Measurements from ENCODE around the gene MAPKAP1. TPM values are rescaled to one million over a fixed set of nuclear protein-coding genes. Genes with fewer than 3 reads are reported as not detected.
"Not testable (repeated sequence)": the region's sequence is repeated elsewhere in the genome, so short reads cannot be mapped to it uniquely, and the experiment has no call there.

Gene MAPKAP1
- total RNA-seq, 1 donor from 2014 or later: 62.9 TPM

DNA sequence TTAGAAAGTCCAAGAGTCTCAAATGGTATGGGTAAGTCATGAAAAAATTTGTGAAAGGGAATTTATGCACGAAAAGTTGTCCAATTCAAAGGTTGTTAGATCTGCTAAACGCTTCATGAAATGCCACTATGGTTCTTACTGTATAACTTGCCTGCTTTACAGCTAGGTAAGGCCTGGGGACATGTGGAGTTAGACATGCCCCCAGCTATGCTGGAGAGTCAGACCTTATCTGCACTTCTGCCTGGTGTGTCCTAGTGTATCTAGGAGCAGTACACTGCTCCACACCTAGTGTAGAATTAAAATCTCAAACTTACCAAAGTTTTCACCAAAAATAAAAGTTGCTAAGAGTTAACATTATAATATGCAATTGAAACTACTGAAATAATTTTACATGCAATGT lies 136.8 kb downstream of the MAPKAP1 start:
- no peak overlapping the region for H3K4me3 Mint-ChIP-seq
- no peaks in the 10 kb centered on the region for H3K27me3 Mint-ChIP-seq (ENCODE audit: low read depth)
- H3K4me1 Mint-ChIP-seq: no peaks in the 10 kb centered on the region
- peaks cover 42% of the 10 kb centered on the region for H3K36me3 Mint-ChIP-seq
- TF ChIP-seq, protein P1, sequence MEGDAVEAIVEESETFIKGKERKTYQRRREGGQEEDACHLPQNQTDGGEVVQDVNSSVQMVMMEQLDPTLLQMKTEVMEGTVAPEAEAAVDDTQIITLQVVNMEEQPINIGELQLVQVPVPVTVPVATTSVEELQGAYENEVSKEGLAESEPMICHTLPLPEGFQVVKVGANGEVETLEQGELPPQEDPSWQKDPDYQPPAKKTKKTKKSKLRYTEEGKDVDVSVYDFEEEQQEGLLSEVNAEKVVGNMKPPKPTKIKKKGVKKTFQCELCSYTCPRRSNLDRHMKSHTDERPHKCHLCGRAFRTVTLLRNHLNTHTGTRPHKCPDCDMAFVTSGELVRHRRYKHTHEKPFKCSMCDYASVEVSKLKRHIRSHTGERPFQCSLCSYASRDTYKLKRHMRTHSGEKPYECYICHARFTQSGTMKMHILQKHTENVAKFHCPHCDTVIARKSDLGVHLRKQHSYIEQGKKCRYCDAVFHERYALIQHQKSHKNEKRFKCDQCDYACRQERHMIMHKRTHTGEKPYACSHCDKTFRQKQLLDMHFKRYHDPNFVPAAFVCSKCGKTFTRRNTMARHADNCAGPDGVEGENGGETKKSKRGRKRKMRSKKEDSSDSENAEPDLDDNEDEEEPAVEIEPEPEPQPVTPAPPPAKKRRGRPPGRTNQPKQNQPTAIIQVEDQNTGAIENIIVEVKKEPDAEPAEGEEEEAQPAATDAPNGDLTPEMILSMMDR (IDR thresholded peaks at IDR 0.05; ENCODE audit: unreplicated experiment): no peak
- H3K9me3 Mint-ChIP-seq: peaks cover 37% of the 10 kb centered on the region
- DNase-seq (ENCODE audit: low spot score in 2 of 2, unreplicated experiment in 2 of 2): no peak
- H3K27ac Mint-ChIP-seq: no peak overlapping the region

DNA sequence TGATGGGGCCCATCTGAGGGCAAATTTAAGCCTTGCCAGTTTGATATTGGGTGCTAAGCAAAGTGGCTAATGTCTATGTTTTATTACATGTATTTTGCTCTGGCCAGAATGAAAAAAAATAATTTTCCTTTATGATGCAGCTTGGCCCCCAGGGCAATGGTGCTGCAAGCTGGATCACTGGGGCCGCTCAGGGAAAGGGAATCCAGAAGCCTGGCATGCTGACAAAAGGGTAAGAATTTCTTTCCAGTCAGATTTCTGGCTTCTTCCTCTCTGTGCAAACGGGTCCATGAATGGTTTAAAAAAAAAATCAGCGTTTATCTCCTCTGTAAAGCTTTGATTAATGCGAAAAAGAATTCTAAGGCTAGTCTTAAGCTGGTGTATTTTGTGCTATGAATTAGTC lies 138.4 kb downstream of the MAPKAP1 start:
- Mint-ChIP-seq H3K9me3 (peaks cover 23% of the 10 kb centered on the region), H3K27me3 (ENCODE audit: low read depth) (no peaks in the 10 kb centered on the region)
- DNase-seq (ENCODE audit: low spot score in 2 of 2, unreplicated experiment in 2 of 2): no peak

DNA sequence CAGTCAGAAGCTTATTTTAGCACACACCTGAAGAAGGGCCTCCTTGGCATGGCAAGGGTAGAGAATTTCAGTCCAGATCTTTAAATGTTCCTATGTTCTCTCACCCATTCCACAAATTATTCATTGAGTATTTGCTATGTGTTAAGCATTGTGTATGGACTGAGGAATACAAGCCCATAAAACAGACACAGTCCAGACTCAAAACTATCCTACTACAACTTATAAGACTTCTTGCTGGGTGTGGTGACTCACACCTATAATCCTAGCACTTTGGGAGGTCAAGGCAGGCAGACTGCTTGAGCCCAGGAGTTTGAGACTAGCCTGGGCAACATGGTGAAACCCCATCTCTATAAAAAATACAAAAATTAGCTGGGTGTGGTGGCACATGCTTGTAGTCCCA lies 141.0 kb downstream of the MAPKAP1 start:
- H3K27ac Mint-ChIP-seq; H3K9me3 Mint-ChIP-seq; DNase-seq (ENCODE audit: low spot score in 2 of 2, unreplicated experiment in 2 of 2); H3K4me3 Mint-ChIP-seq; H3K27me3 Mint-ChIP-seq (ENCODE audit: low read depth): not testable (repeated sequence)
- Mint-ChIP-seq H3K36me3 (peaks cover 11% of the 10 kb centered on the region), H3K4me1 (peaks cover 15% of the 10 kb centered on the region)

More for the DNA sequence above, 138.4 kb downstream of the MAPKAP1 start:
- Mint-ChIP-seq H3K4me3 (no peak overlapping the region), H3K27ac (no peak overlapping the region), H3K4me1 (peaks cover 5% of the 10 kb centered on the region), H3K36me3 (peaks cover 29% of the 10 kb centered on the region)
- TF ChIP-seq, protein P1 (IDR thresholded peaks at IDR 0.05; ENCODE audit: unreplicated experiment): no peak

DNA sequence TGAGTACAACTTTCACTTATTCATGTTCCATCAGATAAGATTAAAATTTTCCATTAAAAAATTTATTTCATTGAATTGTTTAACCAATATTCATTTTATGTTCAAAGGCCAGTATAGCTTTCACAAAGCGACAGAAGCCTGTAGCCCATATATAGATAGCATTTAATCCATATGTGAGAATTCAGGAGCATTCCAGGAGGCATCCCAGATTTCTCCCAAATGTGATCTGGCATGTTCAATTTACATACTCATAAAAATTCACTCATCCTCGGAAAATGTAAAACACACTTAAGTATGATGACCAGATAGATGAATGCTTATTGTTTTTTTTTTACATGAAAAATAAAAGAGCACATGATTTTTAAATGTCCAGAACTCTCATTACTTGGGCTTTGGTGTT lies 141.9 kb downstream of the MAPKAP1 start:
- Mint-ChIP-seq H3K9me3 (peaks cover 4% of the 10 kb centered on the region), H3K27me3 (ENCODE audit: low read depth) (no peaks in the 10 kb centered on the region), H3K27ac (no peak overlapping the region), H3K36me3 (peaks cover 6% of the 10 kb centered on the region), H3K4me3 (no peak overlapping the region), H3K4me1 (peaks cover 15% of the 10 kb centered on the region)
- TF ChIP-seq, protein P1 (IDR thresholded peaks at IDR 0.05; ENCODE audit: unreplicated experiment): no peak
- DNase-seq (ENCODE audit: low spot score in 2 of 2, unreplicated experiment in 2 of 2): no peak

DNA sequence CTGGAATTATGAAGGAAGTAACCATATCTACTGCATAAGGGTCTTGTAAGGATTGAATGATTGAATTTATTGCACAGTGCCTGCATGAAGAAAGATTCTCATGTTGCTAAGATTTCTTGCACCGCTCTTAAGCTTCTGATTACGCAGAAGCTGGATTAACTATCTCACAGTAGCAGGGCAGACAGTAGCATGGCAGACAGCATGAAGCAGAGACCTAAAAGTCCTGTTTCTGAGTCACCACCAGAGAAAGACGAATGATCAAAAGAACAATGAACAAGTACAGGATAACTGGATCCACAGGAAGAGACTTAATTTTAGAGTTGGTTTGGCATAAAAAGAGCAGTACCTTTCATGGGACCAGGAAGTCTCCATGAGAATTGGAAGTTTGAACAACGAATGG lies 142.4 kb downstream of the MAPKAP1 start:
- Mint-ChIP-seq H3K27me3 (ENCODE audit: low read depth) (no peaks in the 10 kb centered on the region), H3K4me1 (peaks cover 15% of the 10 kb centered on the region), H3K27ac (no peak overlapping the region), H3K36me3 (peaks cover 4% of the 10 kb centered on the region), H3K9me3 (no peaks in the 10 kb centered on the region), H3K4me3 (no peak overlapping the region)
- TF ChIP-seq, protein P1 (IDR thresholded peaks at IDR 0.05; ENCODE audit: unreplicated experiment): no peak
- DNase-seq (ENCODE audit: low spot score in 2 of 2, unreplicated experiment in 2 of 2): no peak

DNA sequence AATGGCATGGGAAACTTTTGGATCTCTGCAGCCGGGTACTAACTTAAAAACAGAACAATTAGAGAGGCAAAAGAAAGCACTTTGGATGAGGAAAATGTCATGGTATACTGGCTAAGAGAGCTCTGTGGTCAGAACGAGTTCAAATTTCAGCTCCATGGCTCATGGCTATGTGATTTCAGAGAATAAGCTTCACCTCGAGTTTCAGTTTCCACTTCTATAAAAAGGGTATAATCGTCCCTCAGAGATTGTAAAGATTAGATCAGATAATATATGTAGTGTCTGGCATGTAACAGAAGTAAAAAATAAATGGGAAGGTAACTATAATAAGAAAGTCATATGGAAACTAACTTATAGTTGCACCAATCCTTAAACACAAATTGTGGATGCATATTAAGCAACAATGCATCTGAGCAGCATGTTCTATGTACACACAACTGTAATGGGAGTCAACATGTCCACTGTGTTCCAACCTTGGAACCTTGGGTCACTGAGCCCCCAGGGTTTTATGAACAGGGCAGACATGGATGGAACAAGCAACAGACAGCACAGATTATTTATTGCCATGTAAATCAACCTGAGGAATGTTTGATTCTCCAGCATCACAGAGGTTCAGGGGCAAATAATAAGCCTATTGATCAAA lies 145.4 kb downstream of the MAPKAP1 start:
- no peaks in the 10 kb centered on the region for H3K36me3 Mint-ChIP-seq
- TF ChIP-seq, protein P1 (IDR thresholded peaks at IDR 0.05; ENCODE audit: unreplicated experiment): no peak
- DNase-seq (ENCODE audit: low spot score in 2 of 2, unreplicated experiment in 2 of 2): no peak
- H3K27ac Mint-ChIP-seq: no peak overlapping the region
- H3K9me3 Mint-ChIP-seq: no peaks in the 10 kb centered on the region
- no peaks in the 10 kb centered on the region for H3K27me3 Mint-ChIP-seq (ENCODE audit: low read depth)
- H3K4me3 Mint-ChIP-seq: no peak overlapping the region
- H3K4me1 Mint-ChIP-seq: peaks cover 24% of the 10 kb centered on the region
